Neural cell (in vitro differentiated cells): ENCODE results near the gene CYP27A1. TPM values are rescaled to one million over a fixed set of nuclear protein-coding genes. Genes with fewer than 3 reads are reported as not detected.

Experiments
- H2AFZ ChIP-seq: fragments of 200-600, 300-800 bp; sonication (generic), shearing (Covaris generic); 2 replicates; pipeline ENCODE4 v1.6.0; 2014; ENCODE audit warnings: low read depth, mild to moderate bottlenecking, antibody characterized with exemption, low read length, moderate library complexity
- H3F3A ChIP-seq: fragments of 200-600 bp; shearing (Covaris generic); 2 replicates; pipeline ENCODE4 v1.6.1; 2016; ENCODE audit warnings: mild to moderate bottlenecking, moderate library complexity, mixed read lengths, antibody characterized with exemption, low read length; ENCODE audit not compliant: insufficient read depth, poor library complexity, severe bottlenecking
- H3K27ac ChIP-seq: fragments of 200-600, 300-800 bp; sonication (generic), shearing (Covaris generic); 2 replicates; pipeline ENCODE4 v1.5.1; 2014; ENCODE audit warnings: mild to moderate bottlenecking, low read length, moderate library complexity
- H3K27me3 ChIP-seq: fragments of 300-800, 200-600 bp; sonication (generic), shearing (Covaris generic); 2 replicates; pipeline ENCODE4 v1.6.0; 2014; ENCODE audit warnings: mild to moderate bottlenecking, low read depth, low read length, moderate library complexity; ENCODE audit not compliant: insufficient read depth
- H3K36me3 ChIP-seq: fragments of 300-800, 200-600 bp; sonication (generic), shearing (Covaris generic); 2 replicates; pipeline ENCODE4 v1.5.1; 2014; ENCODE audit warnings: mild to moderate bottlenecking, antibody characterized with exemption, low read length, moderate library complexity; ENCODE audit not compliant: insufficient read depth
- H3K4me2 ChIP-seq: fragments of 300-800, 200-600 bp; sonication (generic), shearing (Covaris generic); 2 replicates; pipeline ENCODE4 v1.6.0; 2014; ENCODE audit warnings: mild to moderate bottlenecking, low read length
- H3K4me3 ChIP-seq: fragments of 300-800, 200-600 bp; sonication (generic), shearing (Covaris generic); 2 replicates; pipeline ENCODE4 v1.5.1; 2014; ENCODE audit warnings: mild to moderate bottlenecking, low read length, moderate library complexity
- H3K79me2 ChIP-seq: fragments of 200-600 bp; shearing (Covaris generic); replicated peaks from 2 replicates; pipeline ENCODE4 v1.6.0; 2014; ENCODE audit warnings: mild to moderate bottlenecking, low read length, moderate library complexity; ENCODE audit not compliant: insufficient read depth
- H3K9ac ChIP-seq: fragments of 300-800, 200-600 bp; sonication (generic), shearing (Covaris generic); 2 replicates; pipeline ENCODE4 v1.6.1; 2016; ENCODE audit warnings: mild to moderate bottlenecking, low read length, mixed read lengths
- H3K9me2 ChIP-seq: fragments of 200-600 bp; shearing (Covaris generic); 2 replicates; pipeline ENCODE4 v1.6.1; 2016; ENCODE audit warnings: mild to moderate bottlenecking, low read length, mixed read lengths; ENCODE audit not compliant: insufficient read depth
- H3K9me3 ChIP-seq: fragments of 200-600, 300-800 bp; sonication (generic), shearing (Covaris generic); 2 replicates; pipeline ENCODE4 v1.6.1; 2016; ENCODE audit warnings: mild to moderate bottlenecking, mixed run types, low read length, moderate library complexity, mixed read lengths
- H4K20me1 ChIP-seq: fragments of 200-600 bp; shearing (Covaris generic); 2 replicates; pipeline ENCODE4 v1.6.1; 2016; ENCODE audit warnings: mild to moderate bottlenecking, mixed run types; ENCODE audit not compliant: insufficient read depth
- EP300 ChIP-seq: fragments of 450-650 bp; conservative IDR thresholded peaks from 2 replicates; pipeline ENCODE4 v1.6.1; 2014; ENCODE audit warnings: antibody characterized with exemption, mild to moderate bottlenecking, moderate library complexity; ENCODE audit not compliant: poor library complexity, severe bottlenecking
- EZH2 ChIP-seq: fragments of 200-600, 300-800 bp; shearing (Covaris generic), sonication (generic); IDR thresholded peaks from 2 replicates; pipeline ENCODE4 v1.6.1; 2014; ENCODE audit warnings: antibody characterized with exemption, low read length, borderline replicate concordance, mild to moderate bottlenecking; ENCODE audit not compliant: insufficient read depth, poor library complexity, severe bottlenecking
- MXI1 ChIP-seq: fragments of 450-650 bp; conservative IDR thresholded peaks from 2 replicates; pipeline ENCODE4 v1.6.1; 2014; ENCODE audit warnings: antibody characterized with exemption, mild to moderate bottlenecking; ENCODE audit not compliant: poor library complexity, severe bottlenecking
- POLR2AphosphoS5 ChIP-seq: IDR thresholded peaks from 2 replicates; pipeline ENCODE4 v1.6.1; 2012
- RAD21 ChIP-seq: fragments of 450-650 bp; conservative IDR thresholded peaks from 2 replicates; pipeline ENCODE4 v1.6.1; 2014; ENCODE audit warnings: antibody characterized with exemption, mild to moderate bottlenecking, moderate library complexity
- SMC3 ChIP-seq: fragments of 450-650 bp; conservative IDR thresholded peaks from 2 replicates; pipeline ENCODE4 v1.6.1; 2014; ENCODE audit warnings: antibody characterized with exemption, mild to moderate bottlenecking, moderate library complexity; ENCODE audit not compliant: poor library complexity
- TAF1 ChIP-seq: IDR thresholded peaks from 2 replicates; pipeline ENCODE4 v1.6.1; 2012; ENCODE audit warnings: low read depth
- polyA plus RNA-seq: library from polyadenylated mRNA; depleted of rRNA; stranded (reverse); fragments of >200 nt; gene quantifications from 2 replicates; pipeline ENCODE4 v1.2.3, GENCODE V29; 2014
- TF ChIP-seq, protein P1 (sequence below): IDR thresholded peaks from 2 replicates; pipeline ENCODE4 v1.6.1; 2012; ENCODE audit warnings: borderline replicate concordance
- TF ChIP-seq, protein P2 (sequence below): fragments of 450-650 bp; IDR thresholded peaks from 2 replicates; pipeline ENCODE4 v1.5.1; 2014; ENCODE audit warnings: antibody characterized with exemption, mild to moderate bottlenecking, moderate library complexity; ENCODE audit not compliant: poor library complexity, severe bottlenecking

CYP27A1 gene
- polyA plus RNA-seq, 1 donor from 2014 or later = not detected

DNA sequence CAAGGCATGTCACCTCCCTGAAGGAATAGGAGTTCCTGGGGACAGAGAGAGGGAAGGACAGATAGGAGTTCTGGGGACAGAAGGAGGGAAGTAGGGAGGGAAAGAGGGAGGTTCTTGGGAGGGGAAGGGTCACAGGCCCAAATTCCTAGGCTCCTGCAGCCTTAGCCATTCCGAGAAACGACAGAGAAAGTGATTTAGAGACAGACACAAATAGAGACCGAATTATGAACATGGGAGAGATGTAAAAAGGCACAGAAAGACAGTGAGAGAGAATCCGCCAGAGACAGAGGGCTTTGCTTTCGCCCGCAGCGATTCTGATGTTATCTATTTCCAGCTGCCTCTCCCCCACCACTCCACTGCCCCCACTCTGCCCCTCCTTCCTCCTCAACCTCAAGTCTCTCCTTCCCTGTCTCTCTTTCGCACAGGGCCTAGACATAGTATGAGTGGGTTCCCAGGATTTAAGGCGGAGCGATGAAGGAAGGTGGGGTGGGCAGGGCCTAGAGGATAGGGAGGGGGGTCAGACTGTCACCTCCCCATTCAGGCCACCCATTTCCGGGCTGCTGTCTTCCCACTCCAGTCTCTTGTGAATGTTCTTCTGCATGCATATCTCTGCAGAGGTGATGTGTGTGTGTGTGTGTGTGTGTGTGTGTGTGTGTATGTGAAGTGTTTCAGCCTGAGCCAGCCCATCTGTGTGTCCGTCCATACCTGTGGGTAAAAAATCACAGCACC is 74.4 kb downstream of the CYP27A1 start:
- H3K27me3 ChIP-seq = peaks cover 89% of the 10 kb centered on the region

DNA sequence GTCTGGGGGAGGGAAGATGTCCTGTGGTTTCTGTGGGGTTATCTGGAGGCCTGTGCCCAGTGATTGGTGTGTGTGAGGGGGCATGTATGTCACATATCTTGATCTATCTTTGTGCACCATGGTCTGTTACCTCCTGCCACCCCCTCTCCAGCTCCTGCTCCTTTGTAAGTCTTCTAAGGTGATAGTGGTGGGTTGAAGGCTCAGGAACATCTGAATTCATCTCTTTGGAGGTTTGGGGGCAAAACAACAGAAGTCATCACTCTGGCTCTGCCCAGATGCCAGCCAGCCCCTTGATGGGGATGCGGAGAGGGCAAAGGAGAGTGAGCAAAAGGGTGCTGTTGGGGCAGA is 74.9 kb downstream of the CYP27A1 start:
- Histone ChIP-seq H3K9me3 (no peaks in the 10 kb centered on the region), H3K36me3 (no peaks in the 10 kb centered on the region), H3K4me3 (no peak overlapping the region), H3K4me2 (no peak overlapping the region), H4K20me1 (no peaks in the 10 kb centered on the region), H3F3A (no peaks in the 10 kb centered on the region), H2AFZ (no peak overlapping the region), H3K9me2 (no peaks in the 10 kb centered on the region), H3K9ac (no peak overlapping the region), H3K79me2 (no peaks in the 10 kb centered on the region), H3K27ac (no peak overlapping the region), H3K27me3 (peaks cover 91% of the 10 kb centered on the region)
- TF ChIP-seq EP300 (no peak), SMC3 (no peak), RAD21 (no peak), POLR2AphosphoS5 (no peak)

More for the DNA sequence above, 74.4 kb downstream of the CYP27A1 start:
- Histone ChIP-seq H3K9me3 (no peaks in the 10 kb centered on the region), H3K9me2 (no peaks in the 10 kb centered on the region), H3K4me2 (no peak overlapping the region), H3K4me3 (no peak overlapping the region), H3K36me3 (no peaks in the 10 kb centered on the region), H3F3A (no peaks in the 10 kb centered on the region), H3K9ac (no peak overlapping the region), H4K20me1 (no peaks in the 10 kb centered on the region), H3K27ac (no peak overlapping the region), H2AFZ (no peak overlapping the region), H3K79me2 (no peaks in the 10 kb centered on the region)
- TF ChIP-seq RAD21 (no peak), MXI1 (no peak), EZH2 (no peak), POLR2AphosphoS5 (no peak), TAF1 (no peak), SMC3 (no peak), EP300 (no peak)
- TF ChIP-seq, protein P1, sequence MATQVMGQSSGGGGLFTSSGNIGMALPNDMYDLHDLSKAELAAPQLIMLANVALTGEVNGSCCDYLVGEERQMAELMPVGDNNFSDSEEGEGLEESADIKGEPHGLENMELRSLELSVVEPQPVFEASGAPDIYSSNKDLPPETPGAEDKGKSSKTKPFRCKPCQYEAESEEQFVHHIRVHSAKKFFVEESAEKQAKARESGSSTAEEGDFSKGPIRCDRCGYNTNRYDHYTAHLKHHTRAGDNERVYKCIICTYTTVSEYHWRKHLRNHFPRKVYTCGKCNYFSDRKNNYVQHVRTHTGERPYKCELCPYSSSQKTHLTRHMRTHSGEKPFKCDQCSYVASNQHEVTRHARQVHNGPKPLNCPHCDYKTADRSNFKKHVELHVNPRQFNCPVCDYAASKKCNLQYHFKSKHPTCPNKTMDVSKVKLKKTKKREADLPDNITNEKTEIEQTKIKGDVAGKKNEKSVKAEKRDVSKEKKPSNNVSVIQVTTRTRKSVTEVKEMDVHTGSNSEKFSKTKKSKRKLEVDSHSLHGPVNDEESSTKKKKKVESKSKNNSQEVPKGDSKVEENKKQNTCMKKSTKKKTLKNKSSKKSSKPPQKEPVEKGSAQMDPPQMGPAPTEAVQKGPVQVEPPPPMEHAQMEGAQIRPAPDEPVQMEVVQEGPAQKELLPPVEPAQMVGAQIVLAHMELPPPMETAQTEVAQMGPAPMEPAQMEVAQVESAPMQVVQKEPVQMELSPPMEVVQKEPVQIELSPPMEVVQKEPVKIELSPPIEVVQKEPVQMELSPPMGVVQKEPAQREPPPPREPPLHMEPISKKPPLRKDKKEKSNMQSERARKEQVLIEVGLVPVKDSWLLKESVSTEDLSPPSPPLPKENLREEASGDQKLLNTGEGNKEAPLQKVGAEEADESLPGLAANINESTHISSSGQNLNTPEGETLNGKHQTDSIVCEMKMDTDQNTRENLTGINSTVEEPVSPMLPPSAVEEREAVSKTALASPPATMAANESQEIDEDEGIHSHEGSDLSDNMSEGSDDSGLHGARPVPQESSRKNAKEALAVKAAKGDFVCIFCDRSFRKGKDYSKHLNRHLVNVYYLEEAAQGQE = no peak
- TF ChIP-seq, protein P2, sequence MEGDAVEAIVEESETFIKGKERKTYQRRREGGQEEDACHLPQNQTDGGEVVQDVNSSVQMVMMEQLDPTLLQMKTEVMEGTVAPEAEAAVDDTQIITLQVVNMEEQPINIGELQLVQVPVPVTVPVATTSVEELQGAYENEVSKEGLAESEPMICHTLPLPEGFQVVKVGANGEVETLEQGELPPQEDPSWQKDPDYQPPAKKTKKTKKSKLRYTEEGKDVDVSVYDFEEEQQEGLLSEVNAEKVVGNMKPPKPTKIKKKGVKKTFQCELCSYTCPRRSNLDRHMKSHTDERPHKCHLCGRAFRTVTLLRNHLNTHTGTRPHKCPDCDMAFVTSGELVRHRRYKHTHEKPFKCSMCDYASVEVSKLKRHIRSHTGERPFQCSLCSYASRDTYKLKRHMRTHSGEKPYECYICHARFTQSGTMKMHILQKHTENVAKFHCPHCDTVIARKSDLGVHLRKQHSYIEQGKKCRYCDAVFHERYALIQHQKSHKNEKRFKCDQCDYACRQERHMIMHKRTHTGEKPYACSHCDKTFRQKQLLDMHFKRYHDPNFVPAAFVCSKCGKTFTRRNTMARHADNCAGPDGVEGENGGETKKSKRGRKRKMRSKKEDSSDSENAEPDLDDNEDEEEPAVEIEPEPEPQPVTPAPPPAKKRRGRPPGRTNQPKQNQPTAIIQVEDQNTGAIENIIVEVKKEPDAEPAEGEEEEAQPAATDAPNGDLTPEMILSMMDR = no peak
